PC-9 (cell line): Measurements from ENCODE around the gene PLOD2. TPM values are rescaled to one million over a fixed set of nuclear protein-coding genes. Genes with fewer than 3 reads are reported as not detected.
A peak's percentile ranks its signal among the peaks of the same experiment; 100 is the strongest.

ENCODE experiments used
- Bru-seq: library from RNA; stranded (reverse); fragments of 400-500 nt; gene quantifications from one replicate; lab custom pipeline; 2021; lab: Mats Ljungman, UMichigan
- BruChase-seq, 2 experiments: library from RNA; stranded (reverse); fragments of 400-500 nt; gene quantifications; one replicate each; lab custom pipeline; 2021; lab: Mats Ljungman, UMichigan
- BruUV-seq: library from RNA; stranded (reverse); fragments of 400-500 nt; replicated peaks from 2 replicates; lab custom pipeline; 2021; lab: Mats Ljungman, UMichigan
- CTCF ChIA-PET: fragments of 300-600 bp; sonication (Branson Sonifier 250); formaldehyde crosslinking; loops from one replicate; lab custom pipeline; 2022; ENCODE audit warnings: antibody characterized with exemption; lab: Charles Lee
- POLR2A ChIA-PET: fragments of 300-600 bp; sonication (Branson Sonifier 250); formaldehyde crosslinking; loops from one replicate; lab custom pipeline; 2022; ENCODE audit warnings: antibody characterized with exemption; ENCODE audit not compliant: unreplicated experiment; lab: Charles Lee
- DNase-seq, 2 experiments: peaks; one replicate each; pipeline versions ENCODE4 v3.0.0 to v3.0.0-alpha.2; 2015 to 2022; ENCODE audit warnings: mixed read lengths in 1 of 2
- H2AFZ ChIP-seq: fragments of 200-600 bp; sonication (generic); 2 replicates; pipeline ENCODE4 v1.8.1; 2017; ENCODE audit warnings: antibody characterized with exemption
- H3F3A ChIP-seq: fragments of 200-600 bp; sonication (generic); 2 replicates; pipeline ENCODE4 v1.8.1; 2017; ENCODE audit warnings: antibody characterized with exemption, mild to moderate bottlenecking, low read depth; ENCODE audit not compliant: insufficient read depth
- H3K27ac ChIP-seq: fragments of 200-600 bp; sonication (generic); 2 replicates; pipeline ENCODE4 v1.6.1; 2016; ENCODE audit warnings: mixed run types
- H3K27me3 ChIP-seq: fragments of 200-600 bp; sonication (generic); 2 replicates; pipeline ENCODE4 v1.6.1; 2016; ENCODE audit warnings: low read depth, mixed run types; ENCODE audit not compliant: insufficient read depth
- H3K36me3 ChIP-seq: fragments of 200-600 bp; sonication (generic); 2 replicates; pipeline ENCODE4 v1.6.1; 2016; ENCODE audit warnings: low read depth, mixed run types
- H3K4me1 ChIP-seq: fragments of 200-600 bp; sonication (generic); replicated peaks from 2 replicates; pipeline ENCODE4 v1.6.1; 2016; ENCODE audit warnings: mixed run types; ENCODE audit not compliant: insufficient read depth
- H3K4me2 ChIP-seq: fragments of 200-600 bp; sonication (generic); 2 replicates; pipeline ENCODE4 v1.6.1; 2017; ENCODE audit warnings: mixed run types
- H3K4me3 ChIP-seq: fragments of 200-600 bp; sonication (generic); 2 replicates; pipeline ENCODE4 v1.6.1; 2016; ENCODE audit warnings: mixed run types
- H3K79me2 ChIP-seq: fragments of 200-600 bp; sonication (generic); 2 replicates; pipeline ENCODE4 v1.6.1; 2017; ENCODE audit warnings: low read depth, mixed run types
- H3K9me2 ChIP-seq: fragments of 200-600 bp; sonication (generic); 2 replicates; pipeline ENCODE4 v1.8.1; 2017; ENCODE audit warnings: mild to moderate bottlenecking; ENCODE audit not compliant: insufficient read depth
- H3K9me3 ChIP-seq: fragments of 200-600 bp; sonication (generic); 2 replicates; pipeline ENCODE4 v1.8.1; 2016; ENCODE audit warnings: low read depth; ENCODE audit not compliant: insufficient read depth
- H4K20me1 ChIP-seq: fragments of 200-600 bp; sonication (generic); 2 replicates; pipeline ENCODE4 v1.8.1; 2017; ENCODE audit not compliant: insufficient read depth
- CTCF ChIP-seq: fragments of 200-600 bp; sonication (generic); conservative IDR thresholded peaks from 2 replicates; pipeline ENCODE4 v1.6.1; 2017; ENCODE audit warnings: mixed run types, antibody characterized with exemption, mild to moderate bottlenecking, moderate library complexity
- EZH2 ChIP-seq: fragments of 200-600 bp; sonication (generic); IDR thresholded peaks from 2 replicates; pipeline ENCODE4 v1.8.0; 2017; ENCODE audit warnings: antibody characterized with exemption, low read depth
- intact Hi-C: fragments of 100-400 bp; cut with micrococcal nuclease; formaldehyde crosslinking; loops from one replicate; pipeline ENCODE4 v1.10.0; 2022; ENCODE audit not compliant: unreplicated experiment
- long read RNA-seq: library from polyadenylated mRNA; stranded (forward); transcript quantifications from one replicate; pipeline ENCODE4 v2.0.0, GENCODE V29; 2022
- total RNA-seq: library from RNA; stranded (reverse); gene quantifications from 2 replicates; pipeline ENCODE4 v1.2.3, GENCODE V29; 2021

The PLOD2 gene
- total RNA-seq: 27.4 and 30.3 TPM in 2 replicates
- Bru-seq, nascent RNA: percentile 82 among the genes with signal in this experiment
- percentile 68 among the genes with signal in this experiment for BruChase-seq, experiment 1, labeled RNA remaining after a 2-hour chase
- BruChase-seq, experiment 2, labeled RNA remaining after a 6-hour chase: percentile 75 among the genes with signal in this experiment
- long read RNA-seq, transcript PLOD2-202 (19 exons, 3,665 nt): major isoform, 36 of 60 reads
- long read RNA-seq, transcript PLOD2-201 (20 exons, 3,732 nt): minor isoform, 10 of 60 reads
- long read RNA-seq, partial matches to known transcripts: 4 of 60 reads
- long read RNA-seq, other reads (novel, unspliced or antisense): 9 of 60 reads

- peaks cover 6% of the 10 kb centered on the region for H3F3A ChIP-seq
- H3K4me1 ChIP-seq: peaks cover 27% of the 10 kb centered on the region
- CTCF ChIA-PET: interaction anchor here (0.7 to 1.7 kb wide), 3 partner anchors 26 to 562 kb away, joined by 3 to 5 read pairs (median 4); no protein-coding TSS in a partner anchor
- H3K27ac ChIP-seq: peak within 1 kb of the TSS; percentile 48
- H2AFZ ChIP-seq: peak within 1 kb of the TSS; percentile 98
- no peaks in the 10 kb centered on the region for H4K20me1 ChIP-seq
- TF ChIP-seq EZH2 (no peak), CTCF (no peak)
- POLR2A ChIA-PET: interaction anchor here (0.5 to 0.7 kb wide), 3 partner anchors 198 to 1253 kb away, joined by 4 to 6 read pairs (median 6); no protein-coding TSS in a partner anchor
- no TSS peak for BruUV-seq
- no peaks in the 10 kb centered on the region for H3K9me3 ChIP-seq
- peak within 1 kb of the TSS; percentile 79 for H3K4me3 ChIP-seq
- intact Hi-C loops: loop anchor here (2.0 kb wide), 1 partner anchor 90 kb away; no protein-coding TSS in a partner anchor
- H3K36me3 ChIP-seq: no peaks in the 10 kb centered on the region
- DNase-seq: peak; percentile 70 to 81
- H3K4me2 ChIP-seq: peak within 1 kb of the TSS; percentile 80
- H3K9me2 ChIP-seq: no peaks in the 10 kb centered on the region
- peaks cover 11% of the 10 kb centered on the region for H3K79me2 ChIP-seq
- H3K27me3 ChIP-seq: no peaks in the 10 kb centered on the region
Observed at GRCh38 chr3:146160964-146161662, at the start of gene PLOD2. Gene PLOD2 (minus strand): TSS chr3:146161184. CDS start chr3:146160989, 195 bp downstream.

- CTCF ChIA-PET: no interaction called here
- POLR2A ChIA-PET: no interaction called here
- no TSS peak for BruUV-seq
Observed at GRCh38 chr3:146209371-146209770, 48.4 kb upstream of the PLOD2 start.

More at GRCh38 chr3:146209371-146209770, 48.4 kb upstream of the PLOD2 start:
- H3K4me2 ChIP-seq: no peak overlapping the region
- no peaks in the 10 kb centered on the region for H3K36me3 ChIP-seq
- no peaks in the 10 kb centered on the region for H3K9me3 ChIP-seq
- no peak overlapping the region for H2AFZ ChIP-seq
- TF ChIP-seq EZH2: no peak
- TF ChIP-seq CTCF: no peak
- no peaks in the 10 kb centered on the region for H3K9me2 ChIP-seq
- DNase-seq: no peak
- H3K4me3 ChIP-seq: no peak overlapping the region
- no peaks in the 10 kb centered on the region for H3K4me1 ChIP-seq
- no peaks in the 10 kb centered on the region for H4K20me1 ChIP-seq
- no peak overlapping the region for H3K27ac ChIP-seq
- intact Hi-C loops: no loop called here
- no peaks in the 10 kb centered on the region for H3K27me3 ChIP-seq
- H3F3A ChIP-seq: no peaks in the 10 kb centered on the region
- no peaks in the 10 kb centered on the region for H3K79me2 ChIP-seq
